Measurements from ENCODE around the gene SPNS2.

SPNS2 gene

GRCh38 chr17:4540224-4540651, 41.6 kb downstream of the SPNS2 start:
- DNase-seq, result no peak

GRCh38 chr17:4540687-4541327, 42.1 kb downstream of the SPNS2 start:
- DNase-seq, result no peak

GRCh38 chr17:4541328-4542002, 42.8 kb downstream of the SPNS2 start:
- DNase-seq, result no peak

- DNase-seq, result no peak
Measured at GRCh38 chr17:4542003-4542725, 43.5 kb downstream of the SPNS2 start.

DNA sequence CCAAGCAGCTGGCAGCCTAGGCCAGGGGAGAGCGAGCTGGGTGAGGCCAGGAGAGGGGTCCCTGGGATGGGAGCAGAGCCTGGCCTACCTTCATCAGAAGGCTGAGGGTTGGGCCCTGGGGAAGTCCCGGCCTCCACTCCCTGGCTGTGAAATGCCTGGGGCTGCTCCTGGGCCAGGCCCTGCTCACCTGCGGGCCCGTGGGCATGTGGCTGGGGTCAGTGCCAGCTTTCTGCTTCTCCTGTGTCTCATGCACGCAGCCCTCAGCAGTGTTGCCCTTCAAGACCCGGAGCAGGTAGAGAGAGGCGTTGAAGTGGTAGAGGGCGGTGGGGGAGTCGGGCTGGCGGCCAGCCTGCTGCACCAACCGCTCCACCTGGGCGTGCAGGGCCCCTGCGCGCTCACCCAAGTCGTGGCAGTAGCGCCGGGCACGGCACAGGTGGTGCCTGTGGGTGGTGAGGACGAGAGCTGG, 44.1 kb downstream of the SPNS2 start:
- no peak for DNase-seq

DNA sequence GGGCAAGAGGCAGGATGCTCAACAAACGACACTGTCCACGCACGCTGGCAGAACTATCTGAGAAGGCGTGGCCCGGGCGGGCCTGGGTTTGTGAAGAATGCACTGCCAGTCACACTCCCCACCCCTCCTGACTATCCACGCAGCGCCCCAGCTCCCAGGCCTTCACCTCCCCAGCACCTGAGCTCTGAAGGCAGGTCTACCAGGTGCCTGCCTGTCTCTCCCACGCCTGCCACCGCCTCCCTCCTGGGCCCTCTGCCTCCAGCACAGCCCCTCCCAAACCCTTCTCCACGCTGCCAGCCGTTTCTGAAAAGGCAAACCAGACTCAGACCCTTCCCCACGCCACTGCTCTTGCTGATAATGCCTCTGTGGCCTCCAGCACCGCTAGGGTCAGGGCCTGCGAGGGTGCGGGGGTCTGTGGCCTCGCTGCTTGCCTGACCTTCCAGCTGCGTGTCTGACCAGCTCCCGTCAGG, 44.9 kb downstream of the SPNS2 start:
- no peak for DNase-seq

DNA sequence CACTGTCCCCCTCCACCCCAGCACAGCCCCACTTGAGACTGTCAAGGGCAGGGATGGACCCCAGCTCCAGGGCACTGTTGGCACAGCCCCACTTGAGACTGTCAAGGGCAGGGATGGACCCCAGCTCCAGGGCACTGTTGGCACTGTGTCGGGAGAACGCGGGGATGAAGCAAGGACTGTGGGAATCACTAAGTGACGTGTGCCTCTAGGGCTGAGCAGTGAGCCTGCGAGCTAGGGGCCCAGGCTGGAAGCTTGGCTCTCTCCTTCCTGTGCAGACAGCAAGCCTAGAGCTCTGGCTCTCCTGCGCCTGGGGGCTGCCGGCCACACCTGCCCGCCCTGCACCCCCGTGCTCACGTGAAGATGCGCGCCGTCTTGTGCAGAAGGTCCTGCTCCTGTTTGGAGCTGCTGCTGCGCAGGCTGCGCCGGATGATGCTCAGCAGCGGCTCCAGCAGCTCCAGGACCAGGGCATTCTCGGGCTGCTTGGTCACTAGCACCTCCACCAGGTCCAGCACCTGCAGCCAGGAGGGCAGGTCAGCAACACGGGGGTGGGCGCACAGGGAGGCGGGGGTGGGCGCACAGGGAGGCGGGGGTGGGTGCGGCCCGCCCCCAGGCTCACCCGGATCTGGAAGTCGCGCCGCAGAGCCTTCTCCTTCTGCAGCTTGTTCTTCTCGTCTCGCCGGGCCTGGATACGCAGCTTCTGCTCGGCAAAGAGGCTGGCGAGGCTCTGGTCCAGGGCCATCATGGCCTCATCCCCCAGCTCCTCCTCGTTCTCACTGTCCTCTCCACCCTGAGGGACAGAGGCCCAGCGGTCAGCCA, 45.7 kb downstream of the SPNS2 start:
- DNase-seq, result no peak

- DNase-seq, result no peak
Measured at GRCh38 chr17:4544951-4545216, 46.2 kb downstream of the SPNS2 start.

DNA sequence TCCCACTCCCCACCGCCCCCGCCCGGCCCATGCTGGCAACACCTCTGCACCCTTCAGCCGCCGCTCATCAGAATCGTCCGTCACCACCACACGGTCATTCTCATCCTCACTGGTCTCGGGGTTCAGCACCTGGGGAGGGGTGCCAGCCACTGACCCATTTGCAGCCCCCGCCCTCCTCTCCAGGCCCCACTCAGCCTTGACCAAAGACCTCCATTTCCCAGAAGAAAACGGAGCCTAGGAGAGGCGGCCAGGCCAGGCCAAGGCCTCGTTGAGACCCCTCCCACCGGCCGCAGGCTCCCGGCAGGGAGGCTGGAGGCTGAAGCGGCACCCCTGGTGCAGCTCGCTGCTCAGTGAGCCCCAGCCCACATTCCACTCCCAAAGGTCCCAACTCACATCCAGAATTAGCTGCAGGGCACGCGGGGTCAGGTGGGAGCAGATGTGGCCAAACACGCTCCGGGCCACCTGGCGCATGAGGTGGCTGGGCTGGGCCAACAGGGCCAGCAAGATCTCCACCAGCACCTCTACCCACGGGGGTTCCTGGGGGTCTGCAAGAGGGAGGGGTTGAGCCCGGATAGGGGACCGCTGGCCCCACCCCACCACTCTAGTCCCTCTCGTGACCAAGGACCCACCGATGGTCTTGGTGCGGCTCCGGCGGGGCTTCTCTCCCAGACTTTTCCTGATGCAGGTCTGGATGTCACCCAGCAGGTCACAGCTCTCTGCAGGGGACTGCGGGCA, 46.7 kb downstream of the SPNS2 start:
- DNase-seq, result no peak

- no peak for DNase-seq
Measured at GRCh38 chr17:4547118-4547906, 48.6 kb downstream of the SPNS2 start.

- DNase-seq, result no peak
Measured at GRCh38 chr17:4548061-4548461, 49.4 kb downstream of the SPNS2 start.

DNA sequence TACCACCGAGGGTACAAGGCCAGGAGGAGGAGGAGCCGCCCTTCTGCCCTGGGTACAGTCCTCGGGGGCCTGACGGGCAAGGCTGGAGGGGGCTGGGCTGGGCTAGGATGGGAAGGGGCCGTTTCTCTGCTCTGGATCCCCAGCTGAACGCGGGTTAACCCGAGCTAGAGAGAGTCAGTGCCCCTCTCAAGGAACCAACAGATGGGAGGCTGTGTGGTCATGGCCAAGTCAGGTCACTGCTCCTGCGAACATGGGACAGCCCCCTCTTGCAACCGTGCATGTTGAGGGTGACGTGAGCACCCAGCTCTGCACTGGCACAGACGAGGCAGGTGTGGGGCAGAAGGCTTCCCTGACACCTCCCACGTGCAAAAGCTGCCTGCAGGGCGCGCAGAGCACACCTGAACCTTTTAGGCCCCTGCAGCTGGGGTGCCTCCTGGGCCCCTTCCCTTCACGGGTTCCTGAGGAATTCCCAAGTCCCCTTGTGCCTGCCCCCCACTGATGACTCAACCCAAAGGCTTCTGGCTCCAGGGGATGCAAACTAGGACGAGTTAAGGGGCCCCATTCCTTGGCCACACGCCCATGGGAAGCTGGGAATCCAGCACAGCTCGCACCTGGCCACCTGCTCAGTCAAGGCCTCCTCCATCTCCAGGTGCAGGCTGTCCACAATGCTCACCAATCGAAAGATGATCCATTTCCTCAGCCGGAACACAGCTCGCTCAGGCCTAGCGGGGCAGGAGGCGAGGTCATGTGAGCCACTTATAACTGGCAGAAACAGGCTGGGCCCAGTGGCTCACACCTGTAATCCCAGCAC, 50.2 kb downstream of the SPNS2 start:
- DNase-seq, result no peak

- no peak for DNase-seq
Measured at GRCh38 chr17:4549781-4550533, 51.3 kb downstream of the SPNS2 start.

DNA sequence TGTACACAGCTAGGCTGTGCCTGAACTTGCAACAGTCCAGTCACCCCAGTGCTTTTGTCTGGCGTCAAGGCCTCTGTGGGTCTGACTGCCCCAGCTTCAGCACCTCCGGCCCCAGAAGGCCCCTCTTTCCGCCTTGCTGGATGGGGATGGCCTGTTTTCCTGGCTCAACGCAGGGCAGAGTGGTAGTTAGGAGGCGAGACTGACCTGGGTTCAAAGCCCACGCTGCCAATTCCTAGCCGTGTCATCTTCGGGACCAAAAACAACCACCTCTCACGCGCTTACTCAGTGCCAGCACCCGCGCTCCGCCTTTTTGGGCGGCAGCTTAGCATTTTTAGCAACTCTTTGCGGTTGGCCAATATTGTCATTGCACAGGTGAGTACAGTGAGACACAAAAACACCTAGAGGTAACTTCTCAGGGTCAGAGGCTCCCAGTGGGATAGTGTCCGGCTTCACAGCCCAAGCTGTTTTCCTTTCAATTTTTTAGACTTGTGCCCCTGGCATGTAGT, 51.9 kb downstream of the SPNS2 start:
- no peak for DNase-seq

DNA sequence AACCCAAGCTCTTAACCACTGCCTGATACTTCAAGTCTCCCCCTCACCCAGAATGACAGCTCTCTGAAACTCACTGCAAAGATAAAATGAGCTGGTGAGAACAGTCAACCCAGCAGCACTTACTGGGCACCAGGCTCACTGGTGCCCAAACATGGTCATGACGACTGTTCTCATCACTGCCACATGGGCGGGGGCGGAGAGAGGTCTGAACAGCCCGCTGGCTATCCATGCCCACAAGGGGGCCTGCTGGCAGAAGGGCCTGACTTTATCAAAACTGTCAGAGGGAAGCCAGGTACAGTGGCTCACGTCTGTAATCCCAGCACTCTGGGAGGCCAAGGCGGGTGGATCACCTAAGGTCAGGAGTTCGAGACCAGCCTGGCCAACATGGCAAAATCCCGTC, 52.5 kb downstream of the SPNS2 start:
- DNase-seq, result no peak

GRCh38 chr17:4551796-4552525, 53.3 kb downstream of the SPNS2 start:
- DNase-seq, result no peak

- no peak for DNase-seq
Measured at GRCh38 chr17:4553669-4554068, 55.0 kb downstream of the SPNS2 start.

GRCh38 chr17:4554441-4554996, 55.8 kb downstream of the SPNS2 start:
- no peak for DNase-seq

Measured in NCI-H2171 treated with DMSO at 0.1 percent for 48 hours (cell line).